Fibroblast of peridontal ligament (primary cell): ENCODE measurements around the gene PGRMC2.
"Not testable (repeated sequence)": the region's sequence is repeated elsewhere in the genome, so short reads cannot be mapped to it uniquely, and the experiment has no call there.

Experiments
- DNase-seq: peaks from one replicate; pipeline ENCODE4 v3.0.0-alpha.2; 2010; ENCODE audit errors: extremely low read depth

Gene PGRMC2

DNA sequence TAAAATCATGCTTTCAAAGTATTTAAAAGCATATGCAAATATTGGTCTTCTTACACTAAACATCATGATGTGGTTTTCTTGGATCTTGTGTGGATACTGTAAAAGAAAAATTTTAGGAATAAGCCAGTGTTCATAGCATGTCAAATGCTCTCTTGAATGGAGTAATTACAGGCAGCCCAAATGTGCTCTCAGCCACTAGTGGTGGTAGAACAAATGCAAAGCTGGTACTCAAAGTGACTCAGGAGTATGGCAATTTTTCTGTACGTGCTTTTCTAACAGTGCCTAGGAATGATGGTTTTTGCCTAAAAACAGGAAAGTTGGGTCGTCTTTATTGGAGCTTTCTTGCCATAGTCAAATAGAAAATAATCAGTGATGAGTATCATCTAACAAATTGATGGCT is 19.9 kb downstream of the PGRMC2 start:
- peak; percentile 32 for DNase-seq

DNA sequence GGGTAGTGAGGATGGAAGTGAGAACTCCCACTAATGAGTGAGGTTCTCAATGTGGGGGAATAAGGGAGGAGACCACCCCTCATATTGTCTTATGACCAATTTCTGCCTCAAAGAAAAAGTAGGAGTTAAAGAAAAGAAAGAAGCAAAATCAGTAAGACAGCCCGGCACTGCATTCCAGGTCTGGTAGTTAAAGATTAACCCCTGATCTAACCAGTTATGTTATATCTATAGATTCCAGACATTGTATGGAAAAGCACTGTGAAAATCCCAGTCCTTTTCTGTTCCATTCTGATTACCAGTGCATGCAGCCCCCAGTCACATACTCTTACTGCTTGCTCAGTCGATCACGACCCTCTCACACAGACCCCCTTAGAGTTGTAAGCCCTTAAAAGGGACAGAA is 20.4 kb downstream of the PGRMC2 start:
- DNase-seq = not testable (repeated sequence)

DNA sequence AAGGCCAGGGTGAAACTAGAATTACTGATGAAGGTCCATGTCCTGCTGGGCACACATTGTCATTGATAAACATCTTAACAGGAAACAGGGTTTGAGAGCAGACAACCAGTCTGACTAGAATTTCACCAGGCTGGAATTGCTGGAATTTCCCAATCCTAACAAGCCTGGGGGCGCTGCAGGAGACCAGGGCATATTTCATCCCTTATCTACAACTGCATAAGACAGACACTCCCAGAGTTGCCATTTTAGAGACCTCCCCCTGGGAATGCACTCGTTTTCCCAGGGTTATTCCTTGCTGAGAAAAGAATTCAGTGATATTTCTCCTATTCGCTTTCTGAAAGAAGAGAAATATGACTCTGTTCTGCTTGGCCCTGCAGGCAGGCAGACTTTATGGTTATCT is 22.1 kb downstream of the PGRMC2 start:
- DNase-seq = not testable (repeated sequence)

DNA sequence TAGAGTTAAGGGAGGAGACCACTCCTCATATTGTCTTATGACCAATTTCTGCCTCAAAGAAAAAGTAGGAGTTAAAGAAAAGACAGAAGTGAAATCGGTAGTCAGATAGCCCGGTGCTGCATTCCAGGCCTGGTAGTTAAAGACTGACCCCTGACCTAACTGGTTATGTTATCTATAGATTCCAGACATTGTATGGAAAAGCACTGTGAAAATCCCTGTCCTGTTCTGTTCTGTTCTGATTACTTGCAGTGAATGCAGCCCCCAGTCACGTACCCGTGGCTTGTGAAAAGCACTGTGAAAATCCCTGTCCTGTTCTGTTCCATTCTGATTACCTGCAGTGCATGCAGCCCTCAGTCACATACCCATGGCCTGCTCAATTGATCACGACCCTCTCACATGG is 27.7 kb downstream of the PGRMC2 start:
- not testable (repeated sequence) for DNase-seq

DNA sequence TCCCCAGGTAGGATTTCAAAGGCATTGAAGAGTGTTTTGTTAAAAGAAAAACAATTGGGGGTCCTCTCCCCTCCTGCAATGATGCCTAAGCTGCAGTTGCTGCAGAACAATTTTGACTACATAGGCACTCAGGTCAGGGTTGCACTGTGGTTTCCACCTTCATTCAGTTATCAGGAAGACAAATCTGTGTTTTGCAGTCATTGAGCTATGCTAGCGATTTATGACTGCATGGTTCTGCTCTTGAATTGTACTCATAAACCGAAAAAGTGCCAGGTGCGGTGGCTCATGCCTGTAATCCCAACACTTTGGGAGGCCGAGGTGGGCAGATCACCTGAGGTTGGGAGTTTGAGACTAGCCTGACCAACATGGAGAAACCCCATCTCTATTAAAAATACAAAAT is 29.4 kb downstream of the PGRMC2 start:
- not testable (repeated sequence) for DNase-seq

DNA sequence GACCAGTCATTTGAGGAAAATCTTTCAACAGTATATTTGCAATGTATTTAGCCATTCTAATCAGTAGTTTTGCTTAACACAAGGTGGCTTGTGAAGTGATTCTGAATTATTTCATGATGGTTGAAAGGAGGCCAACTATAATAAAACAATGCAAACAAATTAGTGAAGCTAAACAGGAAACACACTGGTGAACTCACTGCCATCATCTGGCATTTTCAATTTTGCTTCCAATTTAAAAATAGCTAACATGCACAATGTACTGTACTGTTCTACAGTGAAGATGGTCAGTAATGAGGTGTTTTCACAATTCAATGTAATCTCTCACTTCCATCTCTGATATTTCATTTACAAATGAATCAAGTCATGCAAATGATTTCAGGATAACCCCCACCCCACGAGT is 31.1 kb downstream of the PGRMC2 start:
- peak; percentile 37 for DNase-seq

DNA sequence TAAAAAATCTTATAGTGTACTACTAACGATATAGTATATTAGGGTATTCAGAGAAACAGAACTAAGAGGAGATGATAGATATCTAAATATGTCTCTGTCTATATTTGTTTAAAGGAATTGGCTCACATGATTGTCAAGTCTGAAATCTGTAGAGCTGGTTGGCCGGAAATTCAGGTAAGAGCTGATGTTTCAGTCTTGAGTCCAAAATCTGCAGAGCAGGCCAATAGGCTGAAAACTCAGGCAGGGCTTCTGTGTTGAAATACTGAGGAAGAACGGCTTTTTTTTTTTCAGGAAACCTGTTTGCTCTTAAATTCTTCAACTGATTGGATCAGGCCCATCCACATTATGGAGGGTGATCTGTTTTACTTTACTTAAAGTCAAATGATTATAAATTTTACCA is 31.7 kb downstream of the PGRMC2 start:
- no peak for DNase-seq

DNA sequence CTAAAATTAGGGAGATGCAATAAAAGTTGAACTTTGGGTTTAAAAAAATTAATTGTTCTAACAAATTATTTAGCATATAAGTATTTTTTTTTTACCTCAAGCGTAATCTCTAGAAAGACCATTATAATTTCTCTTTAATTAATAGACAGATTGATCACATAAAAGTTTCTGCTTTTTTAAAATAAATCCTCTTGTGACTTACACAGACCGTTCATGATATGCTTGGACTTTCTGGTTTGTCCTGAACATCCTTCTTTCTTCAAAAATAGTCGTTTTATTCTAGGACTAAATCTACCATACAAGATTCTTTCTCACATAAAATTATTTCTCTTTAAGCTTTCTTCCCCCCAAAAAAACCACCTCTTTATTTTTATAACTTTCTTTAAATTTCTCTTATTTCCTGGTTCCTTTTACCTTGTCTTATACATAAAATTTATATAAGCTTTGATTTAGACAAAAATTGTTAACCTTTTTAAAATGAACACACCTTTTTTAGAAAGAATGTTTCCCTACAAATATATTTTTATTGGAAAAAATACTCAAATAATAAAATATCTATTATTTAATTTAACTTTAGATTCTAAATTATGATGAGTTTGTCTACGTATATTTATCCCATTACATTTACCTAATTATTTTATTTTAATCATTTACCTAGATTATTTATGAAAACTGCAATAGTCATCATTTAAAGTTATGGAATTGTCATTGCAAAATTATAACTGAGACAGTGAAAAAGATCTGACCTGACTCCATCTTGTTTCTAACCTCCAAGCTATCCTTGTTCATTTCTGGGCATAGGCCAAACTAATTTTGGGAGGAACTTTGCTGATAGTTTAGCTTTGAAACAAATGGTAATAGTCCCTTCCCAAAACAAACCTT is 37.6 kb downstream of the PGRMC2 start:
- DNase-seq = no peak

DNA sequence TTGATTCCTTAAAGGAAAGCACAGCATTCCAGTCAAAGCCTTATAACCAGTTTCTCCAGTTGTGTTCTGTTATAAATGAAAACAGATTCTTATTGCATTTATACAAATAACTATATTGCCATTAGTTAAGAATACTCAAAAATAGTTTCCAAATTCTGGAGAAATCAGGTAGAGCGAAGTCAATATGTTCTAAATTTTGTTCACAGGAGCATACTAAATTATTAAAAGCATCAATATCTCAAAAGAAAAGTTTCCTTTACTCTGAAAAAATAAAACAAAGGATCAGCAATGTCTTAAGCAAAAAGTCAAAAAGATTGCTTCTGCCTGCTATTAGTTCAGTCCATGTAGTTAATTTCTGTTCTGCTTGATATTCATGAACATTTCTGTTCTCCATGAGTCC is 39.7 kb downstream of the PGRMC2 start:
- DNase-seq = no peak

DNA sequence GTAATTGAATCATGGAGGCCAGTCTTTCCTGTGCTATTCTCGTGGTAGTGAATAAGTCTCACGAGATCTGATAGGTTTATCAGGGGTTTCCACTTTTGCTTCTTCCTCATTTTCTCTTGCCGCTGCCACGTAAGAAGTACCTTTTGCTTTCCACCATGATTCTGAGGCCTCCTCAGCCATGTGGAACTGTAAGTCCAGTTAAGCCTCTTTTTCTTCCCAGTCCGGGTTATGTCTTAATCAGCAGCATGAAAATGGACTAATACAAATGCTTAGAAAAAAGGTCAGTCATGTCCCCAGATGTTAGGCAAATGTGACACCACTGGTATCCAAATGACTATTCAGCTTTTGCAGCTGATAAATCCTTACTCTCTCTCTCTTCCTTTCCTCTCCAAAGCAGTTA is 42.2 kb downstream of the PGRMC2 start:
- DNase-seq = not testable (repeated sequence)

DNA sequence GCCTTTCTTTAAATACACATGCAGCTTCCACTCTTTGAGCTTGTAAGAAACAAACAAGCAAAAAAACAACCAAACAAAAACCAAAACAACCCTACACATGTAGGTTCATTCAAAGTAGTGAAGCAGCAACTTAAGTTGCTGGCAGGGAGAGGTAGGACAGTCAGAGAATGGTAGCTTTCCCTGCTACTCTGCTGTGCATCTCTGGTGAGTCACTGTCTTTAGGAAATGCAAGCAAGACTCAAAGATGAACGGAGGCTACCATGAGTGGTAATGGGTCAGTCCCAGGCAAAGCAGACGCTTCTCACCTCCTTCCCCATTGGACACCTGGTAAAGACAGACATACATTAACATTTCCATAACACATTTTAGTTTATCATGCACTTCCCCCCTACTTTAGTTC is 43.2 kb downstream of the PGRMC2 start:
- peak; percentile 44 for DNase-seq

DNA sequence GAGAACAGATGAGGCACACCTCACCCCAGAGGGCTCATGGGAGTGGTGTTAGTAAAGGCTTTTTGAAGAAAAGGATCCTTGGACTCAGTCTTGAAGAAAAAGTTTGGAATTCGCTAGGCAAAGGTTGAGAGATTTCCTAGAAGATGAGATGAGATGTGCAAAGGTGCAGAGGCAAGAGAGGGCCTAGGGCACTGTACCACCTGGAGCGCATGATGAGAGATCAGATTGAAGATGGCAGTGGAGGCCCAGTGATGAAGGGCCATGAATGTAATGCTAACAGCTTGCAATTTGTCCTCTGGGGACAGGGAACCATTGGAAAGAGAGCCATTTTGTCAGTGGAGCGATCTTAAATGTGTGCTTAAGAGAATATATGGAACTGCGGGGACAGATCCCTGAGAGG is 45.0 kb downstream of the PGRMC2 start:
- DNase-seq = no peak

DNA sequence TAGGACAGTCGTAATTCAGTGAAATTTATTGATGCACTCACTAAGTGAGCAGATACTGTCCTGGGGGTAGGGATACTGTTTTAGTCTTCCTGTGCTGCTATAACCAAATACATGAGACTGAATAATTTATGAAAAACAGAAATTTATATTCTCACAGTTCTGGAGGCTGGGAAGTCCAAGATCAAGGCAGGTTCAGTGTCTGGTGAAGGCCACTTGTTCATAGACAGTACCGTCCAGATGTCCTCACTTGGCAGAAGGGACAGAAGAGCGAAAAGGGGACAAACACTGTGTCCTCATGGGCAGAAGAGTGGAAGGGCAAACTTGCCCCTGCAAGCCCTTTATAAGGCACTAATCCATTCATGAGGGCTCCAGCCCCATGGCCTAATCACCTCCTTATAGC is 45.6 kb downstream of the PGRMC2 start:
- no peak for DNase-seq

DNA sequence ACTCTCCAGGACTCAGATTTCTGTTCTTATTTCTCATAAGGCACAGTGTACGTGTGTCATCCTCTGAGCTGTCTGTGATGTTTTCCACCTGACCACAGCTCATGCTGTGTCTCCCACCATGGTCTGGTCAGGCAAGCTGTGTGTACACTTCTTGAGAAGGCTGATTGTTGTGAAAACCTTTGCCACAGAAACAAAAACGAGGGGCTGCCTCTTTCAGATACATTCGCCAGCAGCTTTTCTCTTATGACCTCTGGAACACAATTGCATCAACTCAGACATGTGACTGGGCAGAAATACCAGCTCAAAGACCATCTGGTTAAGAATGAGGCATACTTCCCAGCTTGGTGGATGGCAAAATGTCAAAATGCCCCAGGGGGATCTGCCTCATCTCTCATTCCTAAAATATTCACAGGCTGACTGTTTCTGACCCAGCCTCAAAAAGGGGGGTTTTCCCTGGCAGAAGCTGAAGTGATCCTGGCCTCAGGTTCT is 46.1 kb downstream of the PGRMC2 start:
- peak; percentile 100 for DNase-seq

DNA sequence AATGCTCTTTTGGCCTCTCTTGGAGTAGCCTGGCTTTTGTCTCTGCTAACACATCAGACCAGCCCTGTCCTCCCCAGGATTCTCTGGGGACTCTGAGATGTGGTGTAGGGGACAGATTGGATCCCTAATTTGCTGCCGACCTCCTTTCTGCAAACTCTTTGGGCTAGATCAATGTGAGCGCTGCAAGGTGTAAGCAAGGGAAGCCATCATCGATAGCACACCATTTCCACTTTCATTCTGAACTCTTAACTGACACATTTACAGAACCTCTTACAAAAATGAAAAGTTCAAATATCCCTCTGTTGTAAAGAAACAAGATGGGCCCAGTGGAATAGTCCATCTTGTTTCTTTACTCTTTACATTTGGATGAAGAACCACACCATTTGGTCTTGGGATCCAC is 46.6 kb downstream of the PGRMC2 start:
- no peak for DNase-seq

DNA sequence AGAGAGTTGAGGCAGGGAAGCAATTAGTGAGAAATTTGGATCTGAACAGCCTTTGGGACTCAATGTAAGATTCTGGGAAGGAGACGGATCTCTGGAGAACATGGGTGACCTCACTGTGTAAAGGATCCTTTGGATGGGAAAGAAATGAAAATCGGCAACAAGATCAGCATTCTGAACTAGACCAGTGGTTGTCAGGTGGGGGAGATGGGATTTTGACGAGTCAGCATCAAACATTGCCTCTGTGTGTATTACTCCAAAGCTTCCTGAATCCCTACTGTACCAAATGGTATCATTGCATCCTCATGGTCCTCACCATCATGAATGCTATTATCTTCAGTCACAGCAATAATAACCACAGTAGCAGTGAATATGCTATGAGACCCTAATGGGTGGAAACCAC is 52.8 kb downstream of the PGRMC2 start:
- no peak for DNase-seq

DNA sequence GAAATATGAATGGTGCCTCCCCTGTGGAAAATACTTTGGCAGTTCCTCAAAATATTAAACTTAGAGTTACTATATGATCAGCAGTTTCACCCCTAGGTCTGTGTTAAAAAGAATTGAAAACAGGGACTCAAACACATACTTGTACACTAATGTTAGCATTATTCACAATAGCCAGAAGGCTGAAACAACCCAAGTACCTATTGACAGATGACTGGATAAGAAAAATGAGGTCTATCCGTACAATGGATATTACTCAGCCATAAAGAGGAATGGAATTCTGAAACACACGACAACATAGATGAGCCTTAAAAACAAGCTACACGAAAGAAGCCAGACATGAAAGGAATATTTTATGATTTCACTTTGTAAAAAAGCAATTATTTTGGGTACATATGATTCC is 54.9 kb downstream of the PGRMC2 start:
- no peak for DNase-seq

DNA sequence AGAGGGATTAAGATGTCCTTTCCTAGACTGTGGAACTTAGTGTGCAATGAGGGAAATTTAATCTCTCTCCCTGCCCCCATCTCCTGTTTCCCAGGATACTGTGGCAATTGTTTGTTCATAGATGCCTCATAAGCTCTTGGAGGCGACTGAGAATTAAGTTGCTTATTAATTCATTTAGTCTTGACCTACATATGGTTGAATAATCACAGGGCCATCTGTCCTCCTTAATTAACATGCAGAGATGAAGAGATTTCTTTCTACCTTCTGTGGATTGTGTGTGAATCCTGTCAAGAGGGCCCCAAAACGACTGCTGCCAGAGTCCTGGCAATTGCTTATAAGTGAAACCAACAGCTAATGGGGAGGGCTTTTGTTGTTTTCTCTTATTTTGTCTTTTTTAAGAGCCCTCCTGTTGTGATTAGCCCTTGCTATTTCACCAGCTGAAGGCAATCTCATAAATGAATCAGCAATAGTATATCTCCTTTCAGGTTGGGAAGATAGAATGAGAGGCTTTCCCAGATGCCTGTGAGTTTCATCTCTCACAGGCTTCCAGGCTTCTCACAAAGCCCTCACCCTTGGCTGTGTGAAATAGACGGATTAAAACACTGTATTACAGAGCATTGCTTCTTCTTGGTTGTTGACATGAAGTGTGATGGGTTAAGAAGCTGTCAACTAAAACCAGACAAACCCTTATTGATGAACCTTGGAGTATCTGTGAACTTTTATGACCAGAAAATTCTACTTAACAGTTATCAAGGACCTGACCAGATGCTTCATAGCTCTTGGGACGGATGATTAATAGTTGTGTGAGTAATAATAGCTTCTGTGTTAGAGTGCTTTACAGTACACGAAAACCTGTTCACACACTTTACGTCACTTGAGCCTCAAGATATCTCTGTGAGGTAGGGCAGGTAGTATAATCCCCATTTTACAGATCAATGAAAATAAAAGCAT is 58.5 kb downstream of the PGRMC2 start:
- DNase-seq = peak; percentile 54

DNA sequence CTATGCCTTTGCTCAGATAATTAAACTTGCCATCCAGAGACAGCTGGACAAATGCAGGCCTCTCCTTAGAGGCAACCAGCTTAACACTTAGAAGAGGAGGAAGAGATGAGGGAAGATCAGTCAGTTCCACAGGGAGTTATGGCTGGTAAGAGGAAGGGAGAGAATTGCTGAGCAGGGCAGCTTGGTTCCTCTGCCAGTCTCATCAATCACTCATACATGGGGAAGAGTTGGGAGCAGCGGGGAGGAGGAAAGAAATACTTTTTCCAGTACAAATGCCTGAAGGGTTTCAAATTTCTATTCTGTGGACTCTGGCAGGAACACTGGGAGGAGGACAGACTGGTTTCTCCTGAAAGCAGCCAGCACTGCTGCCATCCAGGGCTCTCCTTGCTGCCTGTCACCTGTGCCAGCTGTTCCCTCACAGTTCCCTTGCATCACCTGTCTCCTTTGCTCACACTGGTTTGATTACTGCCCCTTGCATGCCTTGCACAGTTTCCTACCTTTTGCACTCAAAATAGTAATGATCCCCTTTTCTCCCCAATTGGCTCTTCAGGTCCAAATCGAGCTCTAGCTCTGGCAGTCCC is 59.5 kb downstream of the PGRMC2 start:
- DNase-seq = peak; percentile 33

DNA sequence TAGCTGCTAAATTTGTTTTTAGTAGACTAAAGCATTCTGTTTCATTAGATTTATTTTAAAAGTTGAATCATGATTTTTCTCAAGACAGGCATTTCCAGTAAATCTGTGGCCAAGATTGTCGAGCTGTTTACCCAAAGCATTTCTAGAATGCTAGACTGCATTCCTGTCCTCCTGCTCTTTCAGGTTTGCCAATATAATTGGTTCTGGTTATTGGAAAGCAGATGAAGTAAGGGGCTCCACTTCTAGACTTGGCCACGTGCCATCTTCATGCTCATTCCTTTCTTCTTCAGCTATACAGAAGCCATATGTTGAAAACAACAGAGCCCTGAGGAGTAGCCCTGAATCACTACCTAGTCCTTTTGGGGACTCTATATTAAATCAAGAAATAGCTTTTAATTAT is 62.5 kb downstream of the PGRMC2 start:
- DNase-seq = peak; percentile 84

DNA sequence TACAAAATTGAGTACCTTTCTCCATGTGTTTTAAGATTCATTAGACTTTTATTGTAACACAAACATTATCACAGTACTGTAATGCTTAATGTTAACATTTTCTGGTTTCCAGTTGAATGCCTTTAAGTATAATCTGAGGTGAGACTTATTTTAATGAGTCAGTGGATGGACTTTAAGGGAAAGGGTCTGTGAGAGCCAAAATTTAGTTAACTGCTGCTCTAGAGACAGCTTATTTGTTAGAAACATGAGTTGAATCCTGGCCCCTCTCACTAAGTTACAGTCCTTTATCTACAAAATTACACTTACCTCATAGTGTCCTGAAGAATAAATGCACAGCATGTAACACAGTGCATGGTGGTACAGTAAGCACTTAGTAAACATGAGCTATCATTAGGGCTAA is 66.0 kb downstream of the PGRMC2 start:
- DNase-seq = no peak
